Measurements from ENCODE around the gene EHD4.
A peak's percentile ranks its signal among the peaks of the same experiment; 100 is the strongest.

The EHD4 gene

GRCh38 chr15:41980654-41981323 lies 8.4 kb upstream of the EHD4 start:
- no peak for DNase-seq (ENCODE audit: low read depth in 2 of 2)

DNA sequence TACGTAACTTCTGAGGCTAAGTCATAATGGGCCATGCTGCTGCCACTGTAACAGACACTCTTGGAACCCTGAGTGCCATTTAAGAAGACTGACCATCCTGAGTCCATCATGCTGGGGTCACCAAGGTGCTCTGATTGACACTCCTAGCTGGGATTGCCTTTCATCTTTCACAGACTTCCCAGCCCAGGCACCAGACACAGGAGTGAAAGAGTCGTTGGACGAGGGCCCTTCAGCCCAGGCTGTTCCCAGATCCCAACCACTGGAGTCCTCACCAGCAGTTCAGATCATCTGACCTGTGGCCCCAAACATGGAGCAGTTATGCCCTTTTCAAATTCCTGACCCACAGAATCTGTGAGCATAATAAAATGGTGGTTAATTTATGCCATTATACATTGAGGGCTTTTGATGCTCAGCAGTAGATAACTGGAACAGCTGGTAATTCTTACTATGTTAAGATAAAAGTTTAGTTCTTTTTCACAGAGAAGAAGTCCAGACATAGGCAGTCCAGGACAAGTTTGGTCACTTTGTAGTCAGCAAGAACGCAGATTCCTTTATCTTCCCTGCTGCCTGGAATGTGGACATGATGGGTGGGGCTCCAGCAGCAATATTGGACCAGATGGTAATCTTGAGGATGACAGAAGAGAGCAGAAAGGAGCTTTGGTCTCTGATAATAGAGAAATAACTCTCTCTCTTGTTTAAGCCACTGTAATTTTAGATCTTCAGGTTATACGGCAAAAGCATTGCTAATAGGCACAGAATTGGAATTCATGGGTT lies 7.3 kb upstream of the EHD4 start:
- DNase-seq (ENCODE audit: low read depth in 2 of 2) = no peak

DNA sequence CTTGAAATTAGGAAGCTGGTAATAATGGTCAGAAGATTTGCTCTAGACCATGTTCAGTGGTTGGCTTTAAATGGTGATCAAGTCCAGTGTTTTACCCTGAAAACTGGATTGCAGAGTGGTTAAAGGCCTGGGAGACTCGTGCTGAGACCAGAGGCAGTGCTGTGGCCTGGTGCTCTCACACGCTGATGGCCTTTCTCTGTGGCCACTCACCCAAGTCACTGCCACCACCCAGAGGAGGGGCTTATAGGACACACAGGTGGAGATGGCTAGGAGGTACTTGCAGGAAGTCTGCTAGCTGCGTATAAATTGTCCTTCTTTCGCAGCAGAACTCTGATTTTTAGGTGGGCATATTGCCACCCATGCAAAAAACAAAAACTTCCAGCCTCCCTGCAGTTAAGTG lies 6.2 kb upstream of the EHD4 start:
- no peak for DNase-seq (ENCODE audit: low read depth in 2 of 2)

DNA sequence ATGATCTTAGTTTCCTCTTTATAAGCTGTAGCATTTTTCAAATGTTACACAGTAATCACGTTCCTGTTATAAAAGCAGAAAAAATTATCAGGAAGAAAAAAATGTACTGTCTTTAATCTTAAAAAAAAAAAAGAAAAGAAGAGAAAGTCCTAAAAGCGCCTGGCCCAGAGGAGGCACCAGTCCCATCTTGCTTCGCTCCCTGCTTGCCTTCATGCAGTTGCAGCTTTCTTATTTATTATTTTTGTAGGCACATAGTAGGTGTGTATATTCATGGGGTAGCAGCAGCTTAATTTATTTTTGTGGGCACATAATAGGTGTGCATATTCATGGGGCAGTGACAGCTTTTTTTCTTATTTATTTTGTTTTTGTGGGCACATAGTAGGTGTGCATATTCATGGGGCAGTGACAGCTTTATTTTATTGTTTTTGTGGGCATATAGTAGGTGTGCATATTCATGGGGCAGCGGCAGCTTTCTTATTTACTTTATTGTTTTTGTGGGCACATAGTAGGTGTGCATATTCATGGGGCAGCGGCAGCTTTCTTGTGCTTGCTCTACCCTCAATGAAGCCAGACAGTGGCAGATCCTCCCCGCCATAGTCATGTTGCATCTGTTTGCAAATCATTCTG lies 5.5 kb upstream of the EHD4 start:
- no peak for DNase-seq (ENCODE audit: low read depth in 2 of 2)

DNA sequence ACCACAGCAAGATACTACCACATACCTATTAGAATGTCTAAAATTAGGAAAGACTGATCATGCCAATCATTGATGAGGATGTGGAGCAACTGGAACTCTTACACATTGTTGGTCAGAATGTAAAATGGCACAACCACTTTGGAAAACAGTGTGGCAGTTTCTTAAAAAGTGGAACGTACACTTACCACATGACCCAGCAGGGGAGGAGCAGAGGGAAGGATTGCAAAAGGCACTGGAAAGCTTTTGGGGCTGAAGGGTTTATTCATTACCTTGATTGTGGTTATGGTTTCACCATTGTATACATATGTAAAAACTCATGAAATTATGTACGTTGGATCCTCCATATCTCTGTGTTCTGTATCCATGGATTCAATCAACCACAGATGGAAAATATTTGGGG lies 3.3 kb upstream of the EHD4 start:
- DNase-seq (ENCODE audit: low read depth in 2 of 2) = no peak

GRCh38 chr15:41974041-41974440 lies 1.7 kb upstream of the EHD4 start:
- DNase-seq (ENCODE audit: low read depth in 2 of 2) = no peak

GRCh38 chr15:41971895-41972252 lies 483 bp downstream of the EHD4 start:
- no peak for DNase-seq (ENCODE audit: low read depth in 2 of 2)

DNA sequence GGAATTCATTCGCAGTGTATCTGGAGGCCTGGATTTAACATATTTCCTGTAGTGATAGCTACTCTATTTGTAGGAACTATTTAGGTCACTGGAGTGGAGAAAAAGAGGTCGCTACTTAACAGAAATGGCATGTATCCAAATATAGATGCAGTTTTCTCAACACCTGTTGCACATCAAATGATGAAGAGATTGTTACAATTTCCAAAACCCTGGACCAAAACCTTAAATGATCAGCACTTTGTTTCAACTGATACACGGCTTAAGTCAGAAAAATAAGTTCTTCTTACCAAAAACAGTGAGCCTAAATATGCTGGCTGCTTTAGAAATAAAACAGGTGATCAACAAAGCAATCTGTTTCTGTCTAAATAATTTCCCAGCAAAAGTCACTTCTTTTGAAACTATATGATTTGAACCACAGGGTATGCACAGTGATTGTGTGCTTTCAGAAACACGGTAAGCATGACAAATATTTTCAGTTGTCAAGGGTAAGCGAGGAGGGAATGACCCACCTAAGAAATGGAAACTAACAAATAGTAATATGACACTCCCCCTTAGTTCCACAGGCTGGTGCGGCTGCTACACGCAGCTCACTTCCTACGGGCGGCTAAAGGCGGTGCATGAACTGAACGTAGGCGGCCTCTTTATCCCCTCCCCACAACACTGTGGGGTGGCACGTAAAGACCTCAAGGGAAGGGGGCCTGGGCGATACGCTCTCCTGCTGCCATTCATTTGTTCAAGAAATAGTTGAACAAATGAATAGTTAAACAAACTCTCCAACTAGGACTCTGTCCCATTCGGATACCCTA lies 1.1 kb downstream of the EHD4 start:
- DNase-seq (ENCODE audit: low read depth in 2 of 2) = peak; percentile 50 to 56

- no peak for DNase-seq (ENCODE audit: low read depth in 2 of 2)
These were observed 1.9 kb downstream of the EHD4 start for GRCh38 chr15:41970456-41970855.

DNA sequence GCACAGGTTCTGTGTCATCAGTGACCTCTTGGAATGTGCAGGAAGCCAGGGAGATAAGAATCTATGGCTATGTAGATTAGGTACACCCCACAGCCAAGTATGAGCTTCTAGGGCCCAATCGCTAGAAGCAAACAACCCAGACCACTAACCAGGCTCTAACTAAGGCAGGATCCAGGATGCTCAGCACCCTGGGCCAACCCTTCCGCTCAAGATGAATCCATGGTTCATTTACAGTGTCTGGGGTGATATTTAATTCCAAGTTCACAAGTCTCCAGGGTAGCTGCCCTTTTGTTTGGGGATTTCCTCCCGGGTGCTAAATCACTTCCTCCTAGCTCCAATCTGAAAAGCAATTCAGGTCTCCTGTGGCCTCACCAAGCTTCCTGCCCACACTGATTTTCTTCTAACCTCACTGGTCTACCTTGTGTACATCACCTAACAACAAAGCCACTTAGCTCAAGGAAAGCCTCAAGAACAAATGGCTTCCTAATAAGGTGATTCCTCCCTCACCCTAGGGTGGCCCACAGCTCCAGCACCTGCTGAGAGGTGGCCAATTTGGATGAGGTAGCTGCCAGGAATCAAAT lies 2.4 kb downstream of the EHD4 start:
- no peak for DNase-seq (ENCODE audit: low read depth in 2 of 2)

GRCh38 chr15:41968701-41969100 lies 3.7 kb downstream of the EHD4 start:
- no peak for DNase-seq (ENCODE audit: low read depth in 2 of 2)

DNA sequence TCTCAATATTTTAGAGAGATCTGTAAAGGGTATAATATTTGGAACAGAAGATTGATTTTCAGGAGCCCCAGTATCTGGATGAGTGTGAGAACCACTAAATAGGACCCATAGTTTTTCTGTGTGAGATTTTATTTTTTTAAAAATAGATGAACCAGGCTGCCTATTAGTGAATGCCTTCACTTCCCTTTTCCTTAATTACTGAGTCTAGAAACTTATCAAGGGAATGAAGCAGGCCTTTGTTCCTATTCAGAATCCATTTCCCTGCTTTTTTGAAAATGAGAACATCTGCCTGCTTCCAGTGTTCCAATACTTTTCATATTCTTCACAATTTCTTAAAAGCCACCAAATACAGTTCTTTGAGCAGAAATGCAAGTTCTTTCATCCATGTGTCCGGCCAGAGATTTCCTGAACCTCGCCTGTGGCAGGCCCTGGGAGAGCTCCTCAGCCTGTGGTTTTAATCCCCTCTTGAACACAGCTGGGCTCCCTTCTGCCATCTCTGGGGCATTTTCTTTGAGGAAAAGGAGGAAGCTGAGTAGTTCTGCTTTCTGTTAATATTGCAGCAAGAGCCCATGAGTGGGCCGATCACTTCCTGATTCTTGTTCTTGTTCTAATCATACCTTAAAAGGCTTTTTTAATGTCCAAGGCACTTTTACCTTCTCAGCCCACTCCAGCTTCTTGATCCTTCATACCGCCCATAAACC lies 4.7 kb downstream of the EHD4 start:
- no peak for DNase-seq (ENCODE audit: low read depth in 2 of 2)

DNA sequence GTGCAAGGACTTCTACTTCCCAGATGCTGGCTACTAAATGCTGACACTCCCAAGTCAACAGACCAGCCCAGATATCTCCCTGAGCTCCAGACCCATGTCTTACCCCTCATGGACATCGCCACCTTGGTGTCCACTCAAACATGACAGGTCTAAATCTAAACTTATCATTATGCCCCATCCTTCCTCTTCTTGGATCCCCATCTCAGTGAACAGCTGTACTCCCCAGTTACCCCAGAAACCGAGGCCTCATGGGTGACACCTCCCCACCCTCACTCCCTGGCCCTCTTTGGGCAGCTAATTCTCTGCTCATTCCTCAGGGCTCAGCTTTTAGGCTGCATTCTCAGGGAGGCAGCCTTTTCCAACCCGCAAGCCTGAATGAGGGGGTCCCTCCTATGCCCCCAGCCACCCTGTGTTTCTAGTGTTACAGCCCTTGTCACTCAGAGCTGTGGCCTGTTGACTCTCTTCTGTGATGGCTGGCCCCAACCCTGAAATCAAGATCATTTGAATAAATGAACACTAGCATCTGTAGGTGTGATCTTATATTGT lies 5.4 kb downstream of the EHD4 start:
- DNase-seq (ENCODE audit: low read depth in 2 of 2) = no peak

GRCh38 chr15:41966414-41966812 lies 5.9 kb downstream of the EHD4 start:
- no peak for DNase-seq (ENCODE audit: low read depth in 2 of 2)

GRCh38 chr15:41965441-41966413 lies 6.6 kb downstream of the EHD4 start:
- DNase-seq (ENCODE audit: low read depth in 2 of 2) = no peak

DNA sequence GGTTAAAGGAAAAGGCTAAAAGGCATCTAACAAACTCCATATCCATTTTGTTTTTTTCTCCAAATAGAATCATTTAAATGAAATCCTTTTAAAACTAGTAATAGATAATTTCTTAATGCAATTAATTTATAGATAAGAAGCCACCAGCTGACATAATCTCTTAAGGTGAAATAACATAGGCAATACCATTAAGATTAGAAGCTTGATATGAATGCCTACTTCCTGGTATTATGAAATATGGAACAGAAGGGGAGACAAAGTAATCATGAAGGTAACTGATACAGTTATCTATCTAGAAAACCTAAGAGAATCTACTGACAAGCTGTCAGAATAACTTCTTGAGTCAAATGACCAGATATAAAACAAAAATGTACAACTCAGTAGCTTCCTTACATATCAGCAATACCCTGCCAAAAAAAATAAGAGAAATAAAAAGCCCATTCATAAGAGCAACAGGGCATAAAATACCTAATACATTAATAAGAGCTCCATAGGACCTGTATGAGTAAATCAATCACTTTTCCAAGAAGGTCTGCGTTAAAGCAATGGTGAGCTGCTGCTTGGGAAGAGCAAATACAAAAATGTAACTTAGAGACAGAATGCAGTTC lies 10.7 kb downstream of the EHD4 start:
- DNase-seq (ENCODE audit: low read depth in 2 of 2) = no peak

DNA sequence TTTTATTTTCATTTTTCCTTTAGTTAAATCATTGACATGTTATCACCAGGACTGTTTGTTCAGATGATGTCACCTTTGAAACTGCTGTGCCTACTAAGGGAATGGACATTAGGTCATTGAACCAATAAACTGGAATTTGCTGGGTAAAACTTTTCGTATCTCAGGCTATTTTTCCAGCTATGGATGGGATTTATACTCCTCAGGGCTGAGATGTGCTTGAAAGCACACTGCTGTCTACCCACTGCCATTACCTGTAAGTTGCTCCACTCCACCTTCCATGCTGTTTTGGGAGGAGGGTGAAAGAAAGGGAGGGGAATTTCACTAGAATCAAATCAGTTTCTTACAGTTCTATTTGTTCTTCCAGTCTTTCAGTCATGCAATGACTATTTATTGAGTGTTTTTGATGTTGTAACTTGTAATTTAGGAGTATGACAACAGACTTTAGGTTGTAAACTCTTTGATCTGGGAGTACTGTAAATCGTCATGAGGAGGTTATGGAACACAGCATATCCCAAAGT lies 11.3 kb downstream of the EHD4 start:
- no peak for DNase-seq (ENCODE audit: low read depth in 2 of 2)

DNA sequence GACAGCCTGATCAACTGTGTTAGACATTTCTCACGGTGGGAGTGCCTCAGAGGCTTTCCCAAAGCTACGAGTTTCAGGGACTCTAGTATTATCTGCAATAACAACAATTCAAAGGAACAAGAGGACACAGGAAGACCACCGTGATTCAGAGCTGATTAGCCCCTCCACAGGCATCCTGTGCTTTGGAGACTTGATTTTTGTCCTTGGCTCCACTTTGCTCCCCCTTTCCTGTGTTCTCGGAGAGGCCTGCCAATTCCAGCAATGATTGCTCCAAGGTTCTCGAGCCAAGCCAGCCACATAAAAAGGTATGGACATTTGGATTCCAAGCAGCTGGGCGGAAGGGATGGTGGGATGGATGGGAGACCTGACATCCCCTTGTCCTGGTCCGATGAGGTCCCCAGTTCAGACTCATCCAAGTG lies 14.3 kb downstream of the EHD4 start:
- no peak for DNase-seq (ENCODE audit: low read depth in 2 of 2)

All from activated CD4-positive, alpha-beta T cell treated with anti-CD3 and anti-CD28 coated beads for 24 hours (primary cell).